ENCODE data around the gene SCYL1. TPM values are rescaled to one million over a fixed set of nuclear protein-coding genes. Genes with fewer than 3 reads are reported as not detected.

The SCYL1 gene
- total and polyA plus RNA-seq, 2 of the 4 experiments (the other 2 are of a cell fraction), result 96.4 to 150 TPM

- Histone ChIP-seq H3K14ac (replicated peaks; ENCODE audit: low read depth, low read length) (no peak overlapping the region), H2AFZ (replicated peaks; ENCODE audit: low read length, poor library complexity) (no peak overlapping the region), H3K56ac (ENCODE audit: extremely low read depth, insufficient read depth, low read length) (no peak overlapping the region), H2BK120ac (ENCODE audit: low read depth, low read length) (no peak overlapping the region), H4K8ac (ENCODE audit: low read depth in 2 of 2, low read length in 2 of 2) (no peak overlapping the region), H4K91ac (ENCODE audit: insufficient read depth, low read depth, low read length) (no peak overlapping the region), H2BK5ac (ENCODE audit: low read depth, low read length, poor library complexity, severe bottlenecking) (no peak overlapping the region), H3K4me1 (ENCODE audit: control insufficient read depth, insufficient read depth, low read length) (peaks cover 11% of the 10 kb centered on the region), H3K4me2 (ENCODE audit: low read depth, low read length) (no peak overlapping the region), H2AK5ac (ENCODE audit: low read depth, low read length) (no peak overlapping the region), H3K27me3 (ENCODE audit: control insufficient read depth, insufficient read depth, low read length) (no peaks in the 10 kb centered on the region), H3K9ac (ENCODE audit: low read depth, low read length) (no peak overlapping the region), H3K18ac (ENCODE audit: low read depth, low read length) (no peak overlapping the region), H4K5ac (ENCODE audit: low read depth, low read length) (no peak overlapping the region), H3K9me3 (ENCODE audit: control insufficient read depth, insufficient read depth, low read length) (no peaks in the 10 kb centered on the region), H3K36me3 (ENCODE audit: control insufficient read depth, insufficient read depth, low read length) (peaks cover 46% of the 10 kb centered on the region), H3K27ac (ENCODE audit: insufficient read depth, low read length) (no peak overlapping the region), H3K79me1 (ENCODE audit: low read depth in 1 of 2, low read length in 2 of 2) (peaks cover 6 to 32% of the 10 kb centered on the region in 2 experiments; a peak in 3 of 4 replicates), H3K4ac (ENCODE audit: low read depth, low read length) (no peak overlapping the region), H4K20me1 (ENCODE audit: insufficient read depth, low read length) (peaks cover 11% of the 10 kb centered on the region), H3K9me1 (ENCODE audit: insufficient read depth, low read length) (no peaks in the 10 kb centered on the region; the same call in 1 of the 2 replicates), H2BK20ac (ENCODE audit: low read depth, low read length) (no peak overlapping the region), H2BK15ac (ENCODE audit: low read depth, low read length) (no peak overlapping the region), H2AK9ac (replicated peaks; ENCODE audit: low read depth, low read length, poor library complexity) (peak overlapping the region; percentile 42), H3K4me3 (ENCODE audit: insufficient read depth, low read depth, low read length) (no peak overlapping the region), H3K23ac (ENCODE audit: low read depth, low read length) (no peak overlapping the region)
- DNase-seq (no peak), ATAC-seq (ENCODE audit: low read depth) (no peak)
- ChIA-PET CTCF (no interaction called here), POLR2A (ENCODE audit: unreplicated experiment) (no interaction called here)
- BruUV-seq (replicated peaks), result no TSS peak
- intact Hi-C loops (cut with micrococcal nuclease), result no loop called here
- in situ Hi-C loops (cut with MboI; ENCODE audit: low sequenced_read_pairs), result no loop called here
- TF ChIP-seq CTCF (conservative IDR thresholded peaks at IDR 0.05; ENCODE audit: low read depth, low read length), result no peak
- TF ChIP-seq CHD1 (IDR thresholded peaks at IDR 0.05; ENCODE audit: low read depth, low read length), result no peak
- no peak for TF ChIP-seq ELK1 (IDR thresholded peaks at IDR 0.05; ENCODE audit: borderline replicate concordance, low read depth, low read length)
- no peak for TF ChIP-seq FOS (IDR thresholded peaks at IDR 0.05; ENCODE audit: low read depth, low read length)
- TF ChIP-seq BHLHE40 (IDR thresholded peaks at IDR 0.05; ENCODE audit: low read depth, low read length), result no peak
- no peak for TF ChIP-seq SMC3 (IDR thresholded peaks at IDR 0.05; ENCODE audit: low read depth, low read length)
- TF ChIP-seq POLR2A (IDR thresholded peaks at IDR 0.05; ENCODE audit: low read depth, low read length), result no peak
- no peak for TF ChIP-seq MXI1 (IDR thresholded peaks at IDR 0.05; ENCODE audit: borderline replicate concordance, low read depth, low read length)
- no peak for TF ChIP-seq RFX5 (IDR thresholded peaks at IDR 0.05; ENCODE audit: low read depth, low read length)
- no peak for TF ChIP-seq RCOR1 (IDR thresholded peaks at IDR 0.05; ENCODE audit: insufficient replicate concordance, low read length)
- TF ChIP-seq MAZ (IDR thresholded peaks at IDR 0.05; ENCODE audit: borderline replicate concordance, low read depth, low read length), result no peak
- no peak for TF ChIP-seq RAD21 (IDR thresholded peaks at IDR 0.05; ENCODE audit: low read length)
- WGBS, 2 experiments (ENCODE audit: extremely low coverage in 2 of 2, insufficient read length in 1 of 2), result 90% methylated on average over 2 of the region's 3 CpGs; no CpG with 5 or more reads in 1 of the 2 experiments
- dilution Hi-C loops (cut with HindIII; ENCODE audit: low sequenced_read_pairs, unreplicated experiment), result no loop called here
Measured at GRCh38 chr11:65581928-65582327, 57.0 kb downstream of the SCYL1 start.

Measured in IMR-90 (cell line).